HCT116 (cell line): ENCODE results near the gene ABCB8. TPM values are rescaled to one million over a fixed set of nuclear protein-coding genes. Genes with fewer than 3 reads are reported as not detected.

Source experiments
- ATAC-seq: fragments of 200-7000 bp; cut with Tn5 transposase; 2 replicates; pipeline ENCODE4 v1.9.1; 2020; ENCODE audit warnings: mild to moderate bottlenecking, moderate library complexity
- BruUV-seq: library from RNA; stranded (reverse); fragments of 400-500 nt; replicated peaks from 2 replicates; lab custom pipeline; 2021; lab: Mats Ljungman, UMichigan
- CTCF ChIA-PET: fragments of 300-600 bp; sonication (Branson Sonifier 250); formaldehyde crosslinking; loops from one replicate; lab custom pipeline; 2021; ENCODE audit warnings: antibody characterized with exemption; lab: Charles Lee
- POLR2A ChIA-PET: fragments of 300-600, 350-600 bp; sonication (Branson Sonifier 250); formaldehyde crosslinking; loops from one replicate; lab custom pipeline; 2021; ENCODE audit warnings: antibody characterized with exemption; lab: Charles Lee
- RAD21 ChIA-PET, 2 experiments: fragments of 300-600 bp; sonication (Branson Sonifier 250); formaldehyde crosslinking; loops; one replicate each; lab custom pipeline; 2023; ENCODE audit warnings: low total read pairs in 2 of 2; ENCODE audit not compliant: uncharacterized antibody in 2 of 2, unreplicated experiment in 2 of 2, low non-redundant PET in 1 of 2; lab: Charles Lee
- DNase-seq: peaks from one replicate; pipeline ENCODE4 v3.0.0-alpha.2; 2010; ENCODE audit warnings: low read depth, low spot score
- H2AFZ ChIP-seq: fragments of 200-600 bp; shearing (Covaris generic), sonication (generic); 2 replicates; pipeline ENCODE4 v1.6.1; 2017; ENCODE audit warnings: low read depth, mixed run types, mixed read lengths, antibody characterized with exemption, low read length; ENCODE audit not compliant: poor library complexity, severe bottlenecking
- H3K27ac ChIP-seq: 2 replicates; pipeline ENCODE4 v1.5.1; 2012; ENCODE audit warnings: low read depth, low read length
- H3K27me3 ChIP-seq: fragments of 200-600 bp; sonication (generic); 2 replicates; pipeline ENCODE4 v1.6.1; 2016; ENCODE audit warnings: mixed run types, low read length, mixed read lengths; ENCODE audit not compliant: insufficient read depth
- H3K36me3 ChIP-seq, 2 experiments: fragments of 200-500 bp in 1 of 2; fragments of 200-600 bp in 1 of 2; sonication (Bioruptor generic) in 1 of 2; sonication (generic) in 1 of 2; 2 replicates each; pipeline versions ENCODE4 v1.5.1 to v1.6.1; 2014 to 2016; ENCODE audit warnings: low read length in 2 of 2, inconsistent platforms in 1 of 2, mixed read lengths in 1 of 2, mixed run types in 1 of 2; ENCODE audit not compliant: insufficient read depth in 2 of 2, control insufficient read depth in 1 of 2
- H3K4me1 ChIP-seq, 2 experiments: fragments of 200-600 bp in 1 of 2; sonication (generic) in 1 of 2; 2 replicates each; pipeline versions ENCODE4 v1.5.1 to v1.6.1; 2012 to 2017; ENCODE audit warnings: low read length in 2 of 2, inconsistent platforms in 1 of 2, mild to moderate bottlenecking in 1 of 2, mixed read lengths in 1 of 2, mixed run types in 1 of 2, moderate library complexity in 1 of 2; ENCODE audit not compliant: insufficient read depth in 2 of 2, control insufficient read depth in 1 of 2
- H3K4me2 ChIP-seq: fragments of 200-600 bp; sonication (generic); 2 replicates; pipeline ENCODE4 v1.6.1; 2017; ENCODE audit warnings: mixed run types, low read length, mixed read lengths
- H3K4me3 ChIP-seq, 2 experiments: fragments of 200-600 bp in 1 of 2; sonication (generic) in 1 of 2; replicated peaks in 1 of 2; 2 replicates each; pipeline ENCODE4 v1.5.1; 2011 to 2016; ENCODE audit warnings: low read length in 2 of 2, control low read depth in 1 of 2, low read depth in 1 of 2, mild to moderate bottlenecking in 1 of 2, mixed read lengths in 1 of 2, mixed run types in 1 of 2
- H3K79me2 ChIP-seq: fragments of 200-600 bp; sonication (generic); 2 replicates; pipeline ENCODE4 v1.6.1; 2017; ENCODE audit warnings: mild to moderate bottlenecking, mixed run types, low read length, moderate library complexity, mixed read lengths; ENCODE audit not compliant: insufficient read depth
- H3K9ac ChIP-seq: fragments of 200-600 bp; sonication (generic); 2 replicates; pipeline ENCODE4 v1.6.1; 2016; ENCODE audit warnings: low read length, mixed read lengths
- H3K9me2 ChIP-seq: fragments of 200-600 bp; sonication (generic), shearing (Covaris generic); 2 replicates; pipeline ENCODE4 v1.6.1; 2017; ENCODE audit warnings: mixed run types, mild to moderate bottlenecking, moderate library complexity; ENCODE audit not compliant: insufficient read depth
- H3K9me3 ChIP-seq, 2 experiments: fragments of 200-500 bp in 1 of 2; fragments of 200-600 bp in 1 of 2; sonication (Bioruptor generic) in 1 of 2; sonication (generic) in 1 of 2; 2 replicates each; pipeline ENCODE4 v1.6.1; 2014 to 2017; ENCODE audit warnings: low read length in 2 of 2, mixed read lengths in 2 of 2, inconsistent platforms in 1 of 2, low read depth in 1 of 2, mild to moderate bottlenecking in 1 of 2, mixed run types in 1 of 2, moderate library complexity in 1 of 2; ENCODE audit not compliant: control insufficient read depth in 1 of 2, insufficient read depth in 1 of 2
- H4K20me1 ChIP-seq: fragments of 200-600 bp; sonication (generic), shearing (Covaris generic); 2 replicates; pipeline ENCODE4 v1.6.1; 2017; ENCODE audit warnings: mixed run types, mild to moderate bottlenecking, moderate library complexity; ENCODE audit not compliant: insufficient read depth
- CEBPB ChIP-seq: IDR thresholded peaks from 2 replicates; pipeline ENCODE4 v1.6.1; 2012; ENCODE audit warnings: low read depth
- CTCF ChIP-seq, 3 experiments: fragments of 200-600 bp in 1 of 3; sonication (generic) in 1 of 3; IDR thresholded peaks in 2 of 3; conservative IDR thresholded peaks in 1 of 3; 2 replicates each; pipeline ENCODE4 v1.5.1; 2012 to 2017; ENCODE audit warnings: low read depth in 2 of 3, low read length in 2 of 3, antibody characterized with exemption in 1 of 3, borderline replicate concordance in 1 of 3, control low read depth in 1 of 3, mild to moderate bottlenecking in 1 of 3, mixed read lengths in 1 of 3, mixed run types in 1 of 3, moderate library complexity in 1 of 3; ENCODE audit not compliant: insufficient read depth in 1 of 3
- JUND ChIP-seq: IDR thresholded peaks from 2 replicates; pipeline ENCODE4 v1.6.1; 2012
- SRF ChIP-seq: IDR thresholded peaks from 2 replicates; pipeline ENCODE4 v1.6.1; 2012; ENCODE audit warnings: low read depth
- TCF7L2 ChIP-seq: IDR thresholded peaks from 2 replicates; pipeline ENCODE4 v1.7.0; 2011; ENCODE audit warnings: borderline replicate concordance, inconsistent platforms; ENCODE audit not compliant: insufficient read depth, insufficient read length; ENCODE audit errors: extremely low read depth
- YY1 ChIP-seq: IDR thresholded peaks from 2 replicates; pipeline ENCODE4 v1.6.1; 2011; ENCODE audit warnings: low read length, low read depth, moderate library complexity, mild to moderate bottlenecking; ENCODE audit not compliant: insufficient replicate concordance; ENCODE audit errors: extremely low read depth
- intact Hi-C: fragments of 100-400 bp; cut with micrococcal nuclease; formaldehyde crosslinking; loops from 2 replicates; pipeline ENCODE4 v1.10.0; 2022
- total RNA-seq: library from RNA; stranded (reverse); gene quantifications from one replicate; pipeline ENCODE4 v1.2.1, GENCODE V29; 2021; ENCODE audit not compliant: unreplicated experiment

The ABCB8 gene
- total RNA-seq, 1 experiment from 2014 or later = 55.2 TPM

- TF ChIP-seq CTCF (IDR thresholded peaks at IDR 0.05 in 2 of 3, conservative IDR thresholded peaks at IDR 0.05 in 1 of 3; ENCODE audit: borderline replicate concordance in 1 of 3, insufficient read depth in 1 of 3, low read depth in 2 of 3, low read length in 2 of 3) (no peak), SRF (no peak), JUND (no peak), YY1 (no peak), CEBPB (no peak)
These were observed 44.3 kb upstream of the ABCB8 start (continued) for GRCh38 chr7:150983893-150984368.

GRCh38 chr7:150986099-150986512 lies 42.1 kb upstream of the ABCB8 start:
- no peaks in the 10 kb centered on the region for H3K9me2 ChIP-seq
- no peaks in the 10 kb centered on the region for H3K36me3 ChIP-seq
- DNase-seq = no peak
- ChIA-PET RAD21 (no interaction called here), CTCF (interaction anchor here (1.0 to 1.6 kb wide), 6 partner anchors 8 to 88 kb away, joined by 3 to 5 read pairs (median 4); no protein-coding TSS in a partner anchor), POLR2A (no interaction called here)
- H3K9ac ChIP-seq = no peak overlapping the region
- peaks cover 25% of the 10 kb centered on the region; the same call in 1 of the 2 replicates for H3K27me3 ChIP-seq
- H3K9me3 ChIP-seq = peaks cover 8 to 26% of the 10 kb centered on the region in 2 experiments; a peak in 2 of 4 replicates
- H3K79me2 ChIP-seq = no peaks in the 10 kb centered on the region
- no peak overlapping the region for H3K27ac ChIP-seq
- no peak overlapping the region for H3K4me3 ChIP-seq
- H4K20me1 ChIP-seq = no peaks in the 10 kb centered on the region
- H2AFZ ChIP-seq = no peak overlapping the region
- intact Hi-C loops = loop anchor here (1.0 kb wide), 1 partner anchor 88 kb away; no protein-coding TSS in a partner anchor
- TF ChIP-seq TCF7L2 = no peak
- peak; percentile 68 to 80 (median 76) for TF ChIP-seq CTCF (IDR thresholded peaks at IDR 0.05 in 2 of 3, conservative IDR thresholded peaks at IDR 0.05 in 1 of 3; ENCODE audit: borderline replicate concordance in 1 of 3, insufficient read depth in 1 of 3, low read depth in 2 of 3, low read length in 2 of 3)
- peak; percentile 89 for ATAC-seq
- H3K4me1 ChIP-seq = peaks cover 0 to 11% of the 10 kb centered on the region in 2 experiments; a peak in 2 of 4 replicates
- H3K4me2 ChIP-seq = no peak overlapping the region
- BruUV-seq = no TSS peak
